K562 (cell line): ENCODE measurements around the gene GKAP1. TPM values are rescaled to one million over a fixed set of nuclear protein-coding genes. Genes with fewer than 3 reads are reported as not detected.

Source experiments
- CREBBP ChIP-seq: IDR thresholded peaks from one replicate; pipeline ENCODE4 v1.6.1; 2012; ENCODE audit warnings: low read depth, mild to moderate bottlenecking, control low read depth, inconsistent platforms, low read length
- DDX20 ChIP-seq: fragments of 450-650 bp; IDR thresholded peaks from 2 replicates; pipeline ENCODE4 v1.6.1; 2016; ENCODE audit warnings: missing genetic modification characterization, low read depth, mild to moderate bottlenecking, missing compliant biosample characterization, moderate library complexity
- FOXM1 ChIP-seq, 2 experiments: fragments of 450-650 bp in 1 of 2; sonication (generic) in 1 of 2; formaldehyde crosslinking in 1 of 2; IDR thresholded peaks; 2 replicates each; pipeline versions ENCODE4 v1.6.1 to v1.9.0; 2017 to 2022; ENCODE audit warnings: low read depth in 2 of 2, mild to moderate bottlenecking in 2 of 2, missing genetic modification reagents in 1 of 2, moderate library complexity in 1 of 2
- HOXB6 ChIP-seq: fragments of 250-450 bp; sonication (Bioruptor Pico); IDR thresholded peaks from 2 replicates; pipeline ENCODE4 v1.5.1; 2022; ENCODE audit warnings: mild to moderate bottlenecking, borderline replicate concordance
- HSF4 ChIP-seq: fragments of 250-450 bp; sonication (Bioruptor Pico); IDR thresholded peaks from 2 replicates; pipeline ENCODE4 v2.1.2; 2022; ENCODE audit warnings: mild to moderate bottlenecking, moderate library complexity, borderline replicate concordance
- KDM5B ChIP-seq: fragments of 200-600 bp; sonication (generic); IDR thresholded peaks from 2 replicates; pipeline ENCODE4 v1.6.1; 2012; ENCODE audit warnings: low read depth, mild to moderate bottlenecking, moderate library complexity, low read length, control low read depth, inconsistent platforms; ENCODE audit not compliant: insufficient replicate concordance
- MBD2 ChIP-seq: sonication (generic); IDR thresholded peaks from 2 replicates; pipeline ENCODE4 v1.6.1; 2016; ENCODE audit warnings: low read depth, borderline replicate concordance
- MTF1 ChIP-seq: fragments of 250-450 bp; sonication (Bioruptor Pico); IDR thresholded peaks from 2 replicates; pipeline ENCODE4 v1.9.0; 2021; ENCODE audit warnings: moderate library complexity, mild to moderate bottlenecking, inconsistent platforms, borderline replicate concordance
- POLR2AphosphoS5 ChIP-seq: IDR thresholded peaks from 2 replicates; pipeline ENCODE4 v1.6.1; 2011; ENCODE audit warnings: mild to moderate bottlenecking, low read depth, low read length, moderate library complexity; ENCODE audit not compliant: control insufficient read depth, insufficient read depth
- REST ChIP-seq, 2 experiments: fragments of 450-650 bp; formaldehyde crosslinking in 1 of 2; IDR thresholded peaks; 2 replicates each; pipeline versions ENCODE4 v1.4.0 to v1.6.1; 2014 to 2020; ENCODE audit warnings: mild to moderate bottlenecking in 2 of 2, borderline replicate concordance in 1 of 2, low read depth in 1 of 2
- TCF7L2 ChIP-seq: fragments of 150-350 bp; IDR thresholded peaks from 2 replicates; pipeline ENCODE4 v1.6.1; 2016; ENCODE audit warnings: low read depth, mild to moderate bottlenecking, low read length, moderate library complexity
- TFAM ChIP-seq: fragments of 250-450 bp; sonication (Bioruptor Pico); conservative IDR thresholded peaks from 2 replicates; pipeline ENCODE4 v1.5.0; 2021; ENCODE audit warnings: mild to moderate bottlenecking, moderate library complexity
- ZBTB34 ChIP-seq: fragments of 250-450 bp; sonication (Bioruptor Pico); IDR thresholded peaks from 2 replicates; pipeline ENCODE4 v1.8.0; 2021; ENCODE audit warnings: mild to moderate bottlenecking, moderate library complexity
- ZBTB7A ChIP-seq: IDR thresholded peaks from 2 replicates; pipeline ENCODE4 v1.6.1; 2011; ENCODE audit warnings: low read depth, mild to moderate bottlenecking, low read length, moderate library complexity, borderline replicate concordance; ENCODE audit not compliant: control insufficient read depth
- ZNF133 ChIP-seq: fragments of 250-450 bp; sonication (Bioruptor Pico); IDR thresholded peaks from 2 replicates; pipeline ENCODE4 v1.4.0; 2020; ENCODE audit warnings: mild to moderate bottlenecking
- ZNF224 ChIP-seq: sonication (generic); formaldehyde crosslinking; IDR thresholded peaks from 2 replicates; pipeline ENCODE4 v1.8.0; 2022; ENCODE audit warnings: mild to moderate bottlenecking, missing genetic modification reagents
- ZNF561 ChIP-seq: fragments of 450-650 bp; formaldehyde crosslinking; conservative IDR thresholded peaks from 2 replicates; pipeline ENCODE4 v1.4.0; 2020; ENCODE audit warnings: mild to moderate bottlenecking, moderate library complexity
- ZNF644 ChIP-seq: fragments of 200-800 bp; sonication (Bioruptor generic); IDR thresholded peaks from 2 replicates; pipeline ENCODE4 v1.6.1; 2016; ENCODE audit warnings: low read depth, missing genetic modification characterization, missing compliant biosample characterization
- polyA plus RNA-seq, 8 experiments: library from polyadenylated mRNA; depleted of rRNA in 4 of 8; stranded (reverse) in 5 of 8; unstranded in 3 of 8; fragments of >200 nt; fragmentation: Nextera tagmentation in 2 of 8; fragmentation: Illumina TruSeq in 1 of 8; extraction: Ambion mirVana in 2 of 8; extraction: Trizol in 1 of 8; gene quantifications; 2 replicates each; pipeline versions ENCODE4 v1.2.1 to v1.2.3, GENCODE V29; 2011 to 2014; ENCODE audit warnings: inconsistent platforms in 1 of 8, missing spikeins in 1 of 8
- total RNA-seq, 7 experiments: library from RNA; depleted of rRNA in 6 of 7; stranded (reverse); fragments of >200 nt in 6 of 7; fragmentation: Illumina TruSeq in 2 of 7; extraction: Trizol in 2 of 7; gene quantifications; 2 replicates each; pipeline versions ENCODE4 v1.2.1 to v1.2.3, GENCODE V29; 2011 to 2021; ENCODE audit warnings: low replicate concordance in 1 of 7

Gene GKAP1
- total and polyA plus RNA-seq, 9 of the 15 experiments (the other 6 are each of a cell fraction or from before 2014, with no cell fraction given) = 1.0 to 3.8 (median 2.7) TPM

- TF ChIP-seq DDX20 (no peak), POLR2AphosphoS5 (no peak), ZBTB34 (CRISPR knock-in tag) (no peak), ZNF644 (tag) (no peak), REST (IDR thresholded peaks at IDR 0.05; ENCODE audit: borderline replicate concordance) (no peak), REST (CRISPR knock-in tag; IDR thresholded peaks at IDR 0.05; ENCODE audit: low read depth) (no peak), ZBTB7A (no peak), ZNF133 (CRISPR knock-in tag) (no peak), ZNF561 (CRISPR knock-in tag) (no peak), ZNF224 (CRISPR knock-in tag) (no peak), HOXB6 (CRISPR knock-in tag) (no peak), KDM5B (no peak), FOXM1 (IDR thresholded peaks at IDR 0.05; ENCODE audit: low read depth) (no peak), FOXM1 (CRISPR knock-in tag; IDR thresholded peaks at IDR 0.05; ENCODE audit: low read depth) (no peak), CREBBP (no peak), MTF1 (CRISPR knock-in tag) (no peak), TCF7L2 (no peak), MBD2 (no peak), TFAM (CRISPR knock-in tag) (no peak), HSF4 (no peak)
These were observed 108.9 kb downstream of the GKAP1 start (continued) for GRCh38 chr9:83708515-83709158.
